HepG2 (cell line): Measurements from ENCODE around the gene EFHC2. TPM values are rescaled to one million over a fixed set of nuclear protein-coding genes. Genes with fewer than 3 reads are reported as not detected.

Experiments used
- ATAC-seq: fragments of 200-7000 bp; cut with Tn5 transposase; 3 replicates; pipeline ENCODE4 v1.9.1; 2020; ENCODE audit warnings: mild to moderate bottlenecking, moderate library complexity
- BruUV-seq: library from RNA; stranded (reverse); fragments of 400-500 nt; replicated peaks from 2 replicates; lab custom pipeline; 2021; lab: Mats Ljungman, UMichigan
- CTCF ChIA-PET: fragments of 300-600 bp; formaldehyde crosslinking; extraction: SDS; loops from one replicate; lab custom pipeline; 2021; ENCODE audit warnings: low total read pairs, inconsistent platforms, low intra/inter-chr PET ratio; lab: Yijun Ruan, JAX
- POLR2A ChIA-PET: fragments of 350-600 bp; sonication (Branson Sonifier 250); formaldehyde crosslinking; loops from one replicate; lab custom pipeline; 2020; ENCODE audit warnings: antibody characterized with exemption, inconsistent platforms; lab: Yijun Ruan, JAX
- DNase-seq: peaks from one replicate; pipeline ENCODE4 v3.0.0-alpha.2; 2015; ENCODE audit warnings: low spot score
- FAIRE-seq: peaks from 3 replicates; lab custom pipeline; 2011; peaks lifted over from hg19 to GRCh38; lab: Jason Lieb, UNC
- H2AFZ ChIP-seq: one replicate; pipeline ENCODE4 v1.6.1; 2011; ENCODE audit warnings: low read length, inconsistent platforms
- H3K27ac ChIP-seq: fragments of 300-600 bp; 3 replicates; pipeline ENCODE4 v1.8.0; 2011; ENCODE audit warnings: mixed run types, mild to moderate bottlenecking, mixed read lengths, low read length, inconsistent platforms; ENCODE audit not compliant: insufficient read depth; ENCODE audit errors: extremely low read length
- H3K27me3 ChIP-seq, 2 experiments: fragments of 200-600 bp in 1 of 2; 2 replicates in 1 of 2; 3 replicates in 1 of 2; pipeline versions ENCODE4 v1.6.0 to v1.8.0; 2011; ENCODE audit warnings: low read length in 2 of 2, mild to moderate bottlenecking in 2 of 2, moderate library complexity in 2 of 2, inconsistent platforms in 1 of 2; ENCODE audit not compliant: insufficient read depth in 2 of 2, control insufficient read depth in 1 of 2
- H3K36me3 ChIP-seq, 2 experiments: fragments of 200-600 bp in 1 of 2; replicated peaks in 1 of 2; 2 replicates in 1 of 2; 3 replicates in 1 of 2; pipeline versions ENCODE4 v1.5.1 to v1.8.0; 2011; ENCODE audit warnings: low read length in 2 of 2, inconsistent platforms in 1 of 2; ENCODE audit not compliant: insufficient read depth in 2 of 2, control insufficient read depth in 1 of 2
- H3K4me1 ChIP-seq: 2 replicates; pipeline ENCODE4 v1.5.1; 2012; ENCODE audit warnings: low read length, inconsistent platforms; ENCODE audit not compliant: insufficient read depth
- H3K4me2 ChIP-seq: 2 replicates; pipeline ENCODE4 v1.6.0; 2011; ENCODE audit warnings: low read depth, low read length, inconsistent platforms
- H3K4me3 ChIP-seq, 3 experiments: fragments of 200-600 bp in 1 of 3; sonication (generic), shearing (Covaris generic) in 1 of 3; replicated peaks in 1 of 3; 2 replicates each; pipeline ENCODE4 v1.5.1; 2011 to 2016; ENCODE audit warnings: low read length in 3 of 3, inconsistent platforms in 2 of 3, low read depth in 2 of 3, mild to moderate bottlenecking in 2 of 3, control low read depth in 1 of 3, mixed read lengths in 1 of 3; ENCODE audit not compliant: insufficient read depth in 1 of 3
- H3K79me2 ChIP-seq: one replicate; pipeline ENCODE4 v1.6.1; 2011; ENCODE audit warnings: low read length, inconsistent platforms; ENCODE audit not compliant: insufficient read depth
- H3K9ac ChIP-seq: 2 replicates; pipeline ENCODE4 v1.6.0; 2011; ENCODE audit warnings: mild to moderate bottlenecking, low read depth, low read length, inconsistent platforms; ENCODE audit not compliant: insufficient read depth
- H3K9me3 ChIP-seq: 2 replicates; pipeline ENCODE4 v1.5.1; 2012; ENCODE audit warnings: mild to moderate bottlenecking, low read length
- H4K20me1 ChIP-seq: 2 replicates; pipeline ENCODE4 v1.6.0; 2011; ENCODE audit warnings: inconsistent platforms, mild to moderate bottlenecking, low read length, moderate library complexity; ENCODE audit not compliant: insufficient read depth
- FOSL1 ChIP-seq: sonication (generic); formaldehyde crosslinking; IDR thresholded peaks from 2 replicates; pipeline ENCODE4 v1.9.0; 2021; ENCODE audit warnings: missing genetic modification reagents, borderline replicate concordance
- KMT2A ChIP-seq: sonication (generic); formaldehyde crosslinking; IDR thresholded peaks from 2 replicates; pipeline ENCODE4 v1.4.0; 2020; ENCODE audit warnings: missing genetic modification reagents
- MTA3 ChIP-seq: sonication (generic); formaldehyde crosslinking; IDR thresholded peaks from 2 replicates; pipeline ENCODE4 v1.4.0; 2020; ENCODE audit warnings: missing genetic modification reagents
- MTF1 ChIP-seq: sonication (generic); formaldehyde crosslinking; IDR thresholded peaks from 2 replicates; pipeline ENCODE4 v1.5.0; 2020; ENCODE audit warnings: missing genetic modification reagents
- PRMT3 ChIP-seq: sonication (generic); formaldehyde crosslinking; IDR thresholded peaks from 2 replicates; pipeline ENCODE4 v1.8.1; 2022; ENCODE audit warnings: low read depth, mild to moderate bottlenecking, moderate library complexity, missing genetic modification reagents, borderline replicate concordance
- SOX13 ChIP-seq, 3 experiments: fragments of 450-650 bp in 1 of 3; sonication (generic) in 1 of 3; formaldehyde crosslinking in 1 of 3; IDR thresholded peaks in 2 of 3; conservative IDR thresholded peaks in 1 of 3; 2 replicates each; pipeline versions ENCODE4 v1.5.0 to v1.6.1; 2016 to 2020; ENCODE audit warnings: antibody characterized with exemption in 1 of 3, mild to moderate bottlenecking in 1 of 3, missing compliant biosample characterization in 1 of 3, missing genetic modification reagents in 1 of 3, moderate library complexity in 1 of 3
- SRSF9 ChIP-seq: fragments of 200-400 bp; formaldehyde crosslinking; IDR thresholded peaks from 2 replicates; pipeline ENCODE4 v1.6.1; 2018; ENCODE audit warnings: borderline replicate concordance, mild to moderate bottlenecking, low read depth, low read length; ENCODE audit not compliant: insufficient read depth, poor library complexity, severe bottlenecking
- STAT5B ChIP-seq: sonication (generic); formaldehyde crosslinking; IDR thresholded peaks from 2 replicates; pipeline ENCODE4 v1.4.0; 2020; ENCODE audit warnings: missing genetic modification reagents
- TRIM24 ChIP-seq: sonication (generic); formaldehyde crosslinking; IDR thresholded peaks from 2 replicates; pipeline ENCODE4 v1.8.0; 2022; ENCODE audit warnings: mild to moderate bottlenecking, missing genetic modification reagents
- ZNF251 ChIP-seq: sonication (generic); formaldehyde crosslinking; IDR thresholded peaks from 2 replicates; pipeline ENCODE4 v1.9.0; 2021; ENCODE audit warnings: mild to moderate bottlenecking, missing genetic modification reagents
- ZNF282 ChIP-seq: fragments of 450-650 bp; IDR thresholded peaks from 2 replicates; pipeline ENCODE4 v1.6.1; 2018; ENCODE audit not compliant: partially characterized antibody
- ZNF317 ChIP-seq: sonication (generic); formaldehyde crosslinking; IDR thresholded peaks from 2 replicates; pipeline ENCODE4 v1.5.0; 2020; ENCODE audit warnings: mild to moderate bottlenecking, missing genetic modification reagents
- ZNF329 ChIP-seq: sonication (generic); formaldehyde crosslinking; IDR thresholded peaks from 2 replicates; pipeline ENCODE4 v1.9.0; 2021; ENCODE audit warnings: low read depth, mild to moderate bottlenecking, missing genetic modification reagents
- ZNF687 ChIP-seq: sonication (generic); formaldehyde crosslinking; IDR thresholded peaks from 2 replicates; pipeline ENCODE4 v1.5.1; 2020; ENCODE audit warnings: mild to moderate bottlenecking, missing genetic modification reagents, moderate library complexity
- WGBS: methylation state at CpG from one replicate; pipeline ENCODE4 v1.1.6; 2017; ENCODE audit warnings: low lambda C conversion rate; 5-methylcytosine and 5-hydroxymethylcytosine counted together
- in situ Hi-C: cut with HindIII; loops from 2 replicates; pipeline ENCODE4 v1.10.0; 2017; ENCODE audit warnings: low pct_unique_long_range_greater_than_20kb; ENCODE audit not compliant: extremely low pct_ligation_motif_present
- intact Hi-C: fragments of 100-400 bp; cut with micrococcal nuclease; formaldehyde crosslinking; loops from one replicate; pipeline ENCODE4 v1.10.0; 2022; ENCODE audit not compliant: unreplicated experiment
- polyA plus RNA-seq, 8 experiments: library from polyadenylated mRNA; depleted of rRNA in 3 of 8; stranded (reverse) in 7 of 8; unstranded in 1 of 8; fragments of >200 nt; fragmentation: Illumina TruSeq in 4 of 8; extraction: Trizol in 4 of 8; gene quantifications; 2 replicates each; pipeline versions ENCODE4 v1.2.1 to v1.2.3, GENCODE V29; 2011 to 2016; ENCODE audit warnings: low read depth in 4 of 8, missing spikeins in 1 of 8, mixed read lengths in 1 of 8; ENCODE audit not compliant: insufficient read depth in 1 of 8
- total RNA-seq, 5 experiments: library from RNA; depleted of rRNA; stranded (reverse); fragments of >200 nt; fragmentation: Illumina TruSeq; extraction: Trizol; gene quantifications; 2 replicates each; pipeline ENCODE4 v1.2.3, GENCODE V29; 2016; ENCODE audit warnings: low read depth in 1 of 5
- TF ChIP-seq, protein P1 (sequence below): sonication (generic); formaldehyde crosslinking; IDR thresholded peaks from 2 replicates; pipeline ENCODE4 v1.4.0; 2020; ENCODE audit warnings: mild to moderate bottlenecking, missing genetic modification reagents

The EFHC2 gene
- total and polyA plus RNA-seq, 2 of the 13 experiments (the other 11 are each of a cell fraction or from before 2014, with no cell fraction given): not detected

- Histone ChIP-seq H3K27ac (no peak overlapping the region), H3K4me2 (no peak overlapping the region), H3K36me3 (no peaks in the 10 kb centered on the region), H3K9ac (no peak overlapping the region), H2AFZ (no peak overlapping the region), H3K79me2 (no peaks in the 10 kb centered on the region), H3K4me3 (no peak overlapping the region), H3K27me3 (no peaks in the 10 kb centered on the region), H3K9me3 (no peaks in the 10 kb centered on the region), H4K20me1 (no peaks in the 10 kb centered on the region), H3K4me1 (no peaks in the 10 kb centered on the region)
- TF ChIP-seq, protein P1, sequence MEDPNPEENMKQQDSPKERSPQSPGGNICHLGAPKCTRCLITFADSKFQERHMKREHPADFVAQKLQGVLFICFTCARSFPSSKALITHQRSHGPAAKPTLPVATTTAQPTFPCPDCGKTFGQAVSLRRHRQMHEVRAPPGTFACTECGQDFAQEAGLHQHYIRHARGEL: no peak
- TF ChIP-seq SOX13 (IDR thresholded peaks at IDR 0.05) (no peak), SOX13 (CRISPR knock-in tag; conservative IDR thresholded peaks at IDR 0.05 in 1 of 2, IDR thresholded peaks at IDR 0.05 in 1 of 2) (no peak), ZNF329 (no peak), PRMT3 (CRISPR knock-in tag) (no peak), MTF1 (CRISPR knock-in tag) (no peak), KMT2A (CRISPR knock-in tag) (no peak)
- WGBS: 0% methylated on average over 2 of the region's 2 CpGs
- ChIA-PET CTCF (no interaction called here), POLR2A (no interaction called here)
- in situ Hi-C loops (no loop called here), intact Hi-C loops (no loop called here)
- FAIRE-seq (no peak), DNase-seq (no peak), ATAC-seq (no peak)
- no TSS peak for BruUV-seq
Observed at GRCh38 chrX:44308869-44309268, 34.6 kb downstream of the EFHC2 start.

DNA sequence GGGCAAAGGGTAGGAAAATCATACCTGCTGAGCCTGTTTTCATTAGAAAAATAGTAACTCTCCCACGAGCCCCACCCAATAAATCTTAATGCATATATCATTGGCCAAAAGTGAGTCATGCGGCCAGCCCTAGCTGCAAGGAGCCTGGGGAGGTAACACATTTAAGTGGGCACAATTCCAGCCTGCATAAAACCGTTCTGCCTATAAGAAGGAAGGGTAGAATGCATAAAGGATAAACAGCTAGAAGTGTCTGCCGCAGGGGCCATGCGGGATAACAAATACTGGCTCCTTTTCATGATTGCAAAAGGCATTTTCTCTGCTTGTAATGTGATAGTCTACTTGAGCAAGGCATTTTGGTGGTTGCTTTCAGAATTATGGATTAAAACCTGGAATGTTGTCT, 37.1 kb downstream of the EFHC2 start:
- FAIRE-seq (no peak), ATAC-seq (no peak), DNase-seq (no peak)
- Histone ChIP-seq H3K4me2 (no peak overlapping the region), H3K4me1 (no peaks in the 10 kb centered on the region), H3K4me3 (no peak overlapping the region), H3K9me3 (no peaks in the 10 kb centered on the region), H2AFZ (no peak overlapping the region), H4K20me1 (no peaks in the 10 kb centered on the region), H3K27me3 (no peaks in the 10 kb centered on the region), H3K79me2 (no peaks in the 10 kb centered on the region), H3K9ac (no peak overlapping the region), H3K36me3 (no peaks in the 10 kb centered on the region), H3K27ac (no peak overlapping the region)
- 43% methylated on average over 5 of the region's 5 CpGs for WGBS
- in situ Hi-C loops (no loop called here), intact Hi-C loops (no loop called here)
- ChIA-PET POLR2A (no interaction called here), CTCF (no interaction called here)
- BruUV-seq: no TSS peak
- TF ChIP-seq MTA3 (CRISPR knock-in tag) (no peak), ZNF251 (CRISPR knock-in tag) (no peak), ZNF282 (no peak), ZNF317 (CRISPR knock-in tag) (no peak), ZNF687 (CRISPR knock-in tag) (no peak), FOSL1 (CRISPR knock-in tag) (no peak), SRSF9 (no peak), STAT5B (CRISPR knock-in tag) (no peak), TRIM24 (no peak)
